ENCODE data around the gene GCNA. TPM values are rescaled to one million over a fixed set of nuclear protein-coding genes. Genes with fewer than 3 reads are reported as not detected.

The GCNA gene
- total and polyA plus RNA-seq, 7 donors = 0.98 to 9.1 (median 3.7) TPM

GRCh38 chrX:71634366-71634765 is 56.1 kb downstream of the GCNA start:
- ATAC-seq (peak; percentile 81 to 91 (median 86)), DNase-seq (peak; percentile 45 to 68)
- Histone ChIP-seq H3K27me3 (ENCODE audit: insufficient read depth in 3 of 3, low read length in 2 of 3) (no peaks in the 10 kb centered on the region), H3K4me1 (peaks cover 9% of the 10 kb centered on the region), H3K4me3 (no peak overlapping the region), H3K27ac (peak overlapping the region; percentile 65), H3K36me3 (ENCODE audit: insufficient read depth in 1 of 2, low read depth in 1 of 2) (no peaks in the 10 kb centered on the region), H3K9me3 (no peaks in the 10 kb centered on the region)
- intact Hi-C loops (cut with DNase I) = no loop called here
- WGBS, 3 donors = 20 to 38% (median 33%) methylated on average over 6 of the region's 6 CpGs
- TF ChIP-seq CTCF (IDR thresholded peaks at IDR 0.05) = no peak

- WGBS, 3 donors = 37 to 61% (median 47%) methylated on average over 9 of the region's 9 CpGs
- H3K27ac ChIP-seq = peak overlapping the region; percentile 79
These were observed 58.4 kb downstream of the GCNA start for GRCh38 chrX:71636438-71637252.

GRCh38 chrX:71637253-71637618 is 59.0 kb downstream of the GCNA start:
- intact Hi-C loops (cut with DNase I) = no loop called here
- DNase-seq = no peak
- Histone ChIP-seq H3K4me3 (no peak overlapping the region), H3K27me3 (ENCODE audit: insufficient read depth in 3 of 3, low read length in 2 of 3) (no peaks in the 10 kb centered on the region), H3K4me1 (peaks cover 9% of the 10 kb centered on the region), H3K36me3 (ENCODE audit: insufficient read depth in 1 of 2, low read depth in 1 of 2) (no peaks in the 10 kb centered on the region), H3K9me3 (no peaks in the 10 kb centered on the region), H3K27ac (peak overlapping the region; percentile 79)
- no peak for TF ChIP-seq CTCF (IDR thresholded peaks at IDR 0.05)
- ATAC-seq = peak; percentile 63 to 81 (median 70)
- WGBS, 3 donors = 46 to 76% (median 55%) methylated on average over 2 to 3 of the region's 3 CpGs

More at GRCh38 chrX:71636438-71637252, 58.4 kb downstream of the GCNA start:
- Histone ChIP-seq H3K4me1 (peaks cover 9% of the 10 kb centered on the region), H3K4me3 (no peak overlapping the region), H3K36me3 (ENCODE audit: insufficient read depth in 1 of 2, low read depth in 1 of 2) (no peaks in the 10 kb centered on the region), H3K9me3 (no peaks in the 10 kb centered on the region), H3K27me3 (ENCODE audit: insufficient read depth in 3 of 3, low read length in 2 of 3) (no peaks in the 10 kb centered on the region)
- DNase-seq = no peak
- no peak for TF ChIP-seq CTCF (IDR thresholded peaks at IDR 0.05)
- intact Hi-C loops (cut with DNase I) = no loop called here
- peak; percentile 77 to 82 (median 80) for ATAC-seq

- H3K27ac ChIP-seq = peak overlapping the region; percentile 79
- no peaks in the 10 kb centered on the region for H3K36me3 ChIP-seq (ENCODE audit: insufficient read depth in 1 of 2, low read depth in 1 of 2)
- no peaks in the 10 kb centered on the region for H3K9me3 ChIP-seq
- ATAC-seq = no peak
- WGBS, 3 donors = 51 to 78% (median 52%) methylated on average over 4 of the region's 4 CpGs
- H3K4me3 ChIP-seq = no peak overlapping the region
- TF ChIP-seq CTCF (IDR thresholded peaks at IDR 0.05) = no peak
- DNase-seq = no peak
- H3K4me1 ChIP-seq = peaks cover 9% of the 10 kb centered on the region
- intact Hi-C loops (cut with DNase I) = no loop called here
- no peaks in the 10 kb centered on the region for H3K27me3 ChIP-seq (ENCODE audit: insufficient read depth in 3 of 3, low read length in 2 of 3)
These were observed 59.6 kb downstream of the GCNA start for GRCh38 chrX:71637848-71638247.
